Activated naive CD4-positive, alpha-beta T cell treated with anti-CD3 and anti-CD28 coated beads, Interleukin-2, amount 10 ng/mL, durations not matched to agents 7 days and 5 days (primary cell): ENCODE measurements around the gene SNX9.

Source experiments
- CTCF ChIA-PET: fragments of 350-600 bp; sonication (Branson Sonifier 250); formaldehyde crosslinking; loops from one replicate; lab custom pipeline; 2021; ENCODE audit warnings: antibody characterized with exemption; lab: Charles Lee
- DNase-seq: peaks from one replicate; pipeline ENCODE4 v3.0.0-alpha.2; 2020
- H3K27ac Mint-ChIP-seq: one replicate; pipeline ENCODE4 v1.8.0; 2021; ENCODE audit warnings: mild to moderate bottlenecking, moderate library complexity, mixed read lengths
- H3K27me3 Mint-ChIP-seq: one replicate; pipeline ENCODE4 v1.8.0; 2021; ENCODE audit warnings: mild to moderate bottlenecking, mixed read lengths
- H3K36me3 Mint-ChIP-seq: one replicate; pipeline ENCODE4 v1.8.0; 2021; ENCODE audit warnings: mixed read lengths
- H3K4me1 Mint-ChIP-seq: one replicate; pipeline ENCODE4 v1.8.0; 2021; ENCODE audit warnings: mixed read lengths
- H3K4me3 Mint-ChIP-seq: one replicate; pipeline ENCODE4 v1.8.0; 2021; ENCODE audit warnings: mild to moderate bottlenecking, moderate library complexity, mixed read lengths
- H3K9me3 Mint-ChIP-seq: one replicate; pipeline ENCODE4 v1.8.0; 2021; ENCODE audit warnings: mixed read lengths

SNX9 gene

GRCh38 chr6:157811137-157811475 lies 11.9 kb upstream of the SNX9 start:
- Mint-ChIP-seq H3K9me3 (peaks cover 8% of the 10 kb centered on the region), H3K27me3 (peaks cover 33% of the 10 kb centered on the region), H3K36me3 (no peaks in the 10 kb centered on the region), H3K4me3 (no peak overlapping the region), H3K4me1 (peaks cover 40% of the 10 kb centered on the region), H3K27ac (no peak overlapping the region)
- DNase-seq, result no peak
- CTCF ChIA-PET, result no interaction called here

- CTCF ChIA-PET, result no interaction called here
- Mint-ChIP-seq H3K9me3 (peaks cover 8% of the 10 kb centered on the region), H3K27me3 (peaks cover 38% of the 10 kb centered on the region), H3K36me3 (no peaks in the 10 kb centered on the region), H3K27ac (no peak overlapping the region), H3K4me1 (peaks cover 40% of the 10 kb centered on the region), H3K4me3 (no peak overlapping the region)
- no peak for DNase-seq
Measured at GRCh38 chr6:157811476-157812173, 11.4 kb upstream of the SNX9 start.

GRCh38 chr6:157812425-157813171 lies 10.4 kb upstream of the SNX9 start:
- CTCF ChIA-PET, result interaction anchor here (0.8 to 1.4 kb wide), 3 partner anchors 10 to 49 kb away, joined by 3 to 4 read pairs (median 3); no protein-coding TSS in a partner anchor
- no peak for DNase-seq
- no peak overlapping the region for H3K27ac Mint-ChIP-seq
- H3K9me3 Mint-ChIP-seq, result peaks cover 8% of the 10 kb centered on the region
- peaks cover 38% of the 10 kb centered on the region for H3K27me3 Mint-ChIP-seq
- peaks cover 40% of the 10 kb centered on the region for H3K4me1 Mint-ChIP-seq
- no peak overlapping the region for H3K4me3 Mint-ChIP-seq
- H3K36me3 Mint-ChIP-seq, result no peaks in the 10 kb centered on the region

GRCh38 chr6:157813191-157813590 lies 9.9 kb upstream of the SNX9 start:
- Mint-ChIP-seq H3K36me3 (no peaks in the 10 kb centered on the region), H3K9me3 (peaks cover 8% of the 10 kb centered on the region), H3K27me3 (peaks cover 44% of the 10 kb centered on the region), H3K4me3 (no peak overlapping the region), H3K27ac (no peak overlapping the region), H3K4me1 (peaks cover 40% of the 10 kb centered on the region)
- no peak for DNase-seq
- CTCF ChIA-PET, result interaction anchor here (1.1 to 1.4 kb wide), 2 partner anchors 10 to 15 kb away, joined by 3 to 4 read pairs; no protein-coding TSS in a partner anchor

- no peak overlapping the region for H3K27ac Mint-ChIP-seq
- peaks cover 3% of the 10 kb centered on the region for H3K9me3 Mint-ChIP-seq
- peaks cover 40% of the 10 kb centered on the region for H3K4me1 Mint-ChIP-seq
- DNase-seq, result no peak
- CTCF ChIA-PET, result interaction anchor here (1.1 to 1.4 kb wide), 2 partner anchors 11 to 15 kb away, joined by 3 to 4 read pairs; no protein-coding TSS in a partner anchor
- no peak overlapping the region for H3K4me3 Mint-ChIP-seq
- H3K27me3 Mint-ChIP-seq, result peaks cover 47% of the 10 kb centered on the region
- H3K36me3 Mint-ChIP-seq, result peaks cover 2% of the 10 kb centered on the region
Measured at GRCh38 chr6:157813750-157814455, 9.1 kb upstream of the SNX9 start.

- peaks cover 56% of the 10 kb centered on the region for H3K27me3 Mint-ChIP-seq
- peaks cover 4% of the 10 kb centered on the region for H3K36me3 Mint-ChIP-seq
- peak; percentile 49 for DNase-seq
- peak overlapping the region; percentile 5 for H3K4me3 Mint-ChIP-seq
- peak overlapping the region; percentile 80 for H3K27ac Mint-ChIP-seq
- H3K9me3 Mint-ChIP-seq, result no peaks in the 10 kb centered on the region
- H3K4me1 Mint-ChIP-seq, result peaks cover 40% of the 10 kb centered on the region
- CTCF ChIA-PET, result interaction anchor here (0.8 to 1.1 kb wide), 3 partner anchors 55 to 60 kb away, joined by 3 to 4 read pairs (median 4); no protein-coding TSS in a partner anchor
Measured at GRCh38 chr6:157814883-157815282, 8.2 kb upstream of the SNX9 start.

GRCh38 chr6:157821342-157822033 lies 1.6 kb upstream of the SNX9 start:
- peaks cover 8% of the 10 kb centered on the region for H3K36me3 Mint-ChIP-seq
- peaks cover 31% of the 10 kb centered on the region for H3K4me1 Mint-ChIP-seq
- H3K27ac Mint-ChIP-seq, result no peak overlapping the region
- H3K9me3 Mint-ChIP-seq, result no peaks in the 10 kb centered on the region
- no peak for DNase-seq
- peaks cover 66% of the 10 kb centered on the region for H3K27me3 Mint-ChIP-seq
- H3K4me3 Mint-ChIP-seq, result peak overlapping the region; percentile 64
- CTCF ChIA-PET, result no interaction called here

GRCh38 chr6:157822245-157823000 lies 623 bp upstream of the SNX9 start:
- Mint-ChIP-seq H3K36me3 (peaks cover 8% of the 10 kb centered on the region), H3K4me1 (peaks cover 31% of the 10 kb centered on the region), H3K27me3 (peaks cover 56% of the 10 kb centered on the region), H3K4me3 (peak overlapping the region; percentile 64), H3K9me3 (no peaks in the 10 kb centered on the region), H3K27ac (peak overlapping the region; percentile 28)
- DNase-seq, result peak; percentile 35
- CTCF ChIA-PET, result interaction anchor here (0.8 kb wide), 1 partner anchor 59 kb away, joined by 3 read pairs; no protein-coding TSS in a partner anchor

- CTCF ChIA-PET, result interaction anchor here (0.6 kb wide), 1 partner anchor 67 kb away, joined by 3 read pairs; no protein-coding TSS in a partner anchor
- peak overlapping the region; percentile 95 for H3K4me3 Mint-ChIP-seq
- peaks cover 31% of the 10 kb centered on the region for H3K4me1 Mint-ChIP-seq
- H3K27me3 Mint-ChIP-seq, result peaks cover 43% of the 10 kb centered on the region
- peak overlapping the region; percentile 94 for H3K27ac Mint-ChIP-seq
- DNase-seq, result peak; percentile 84
- H3K9me3 Mint-ChIP-seq, result no peaks in the 10 kb centered on the region
- peaks cover 8% of the 10 kb centered on the region for H3K36me3 Mint-ChIP-seq
Measured at GRCh38 chr6:157823528-157824370, 703 bp downstream of the SNX9 start.

GRCh38 chr6:157825243-157825904 lies 2.3 kb downstream of the SNX9 start:
- CTCF ChIA-PET, result no interaction called here
- Mint-ChIP-seq H3K9me3 (no peaks in the 10 kb centered on the region), H3K27me3 (peaks cover 28% of the 10 kb centered on the region), H3K36me3 (peaks cover 7% of the 10 kb centered on the region), H3K4me3 (peak overlapping the region; percentile 95), H3K27ac (no peak overlapping the region), H3K4me1 (peaks cover 33% of the 10 kb centered on the region)
- no peak for DNase-seq

GRCh38 chr6:157830354-157831017 lies 7.4 kb downstream of the SNX9 start:
- H3K9me3 Mint-ChIP-seq, result peaks cover 12% of the 10 kb centered on the region

More at GRCh38 chr6:157830354-157831017, 7.4 kb downstream of the SNX9 start:
- no peak for DNase-seq
- CTCF ChIA-PET, result interaction anchor here (0.8 kb wide), 1 partner anchor 41 kb away, joined by 3 read pairs; no protein-coding TSS in a partner anchor
- H3K36me3 Mint-ChIP-seq, result peaks cover 33% of the 10 kb centered on the region
- peaks cover 46% of the 10 kb centered on the region for H3K4me1 Mint-ChIP-seq
- no peaks in the 10 kb centered on the region for H3K27me3 Mint-ChIP-seq
- H3K27ac Mint-ChIP-seq, result no peak overlapping the region
- H3K4me3 Mint-ChIP-seq, result no peak overlapping the region
